HG03469 (cell line): Measurements from ENCODE around the gene SEC24B.
"Not testable (repeated sequence)": the region's sequence is repeated elsewhere in the genome, so short reads cannot be mapped to it uniquely, and the experiment has no call there.

Experiments used
- ATAC-seq: cut with Tn5 transposase; IDR thresholded peaks from one replicate; pipeline ENCODE4 v1.9.1; 2021; ENCODE audit warnings: mild to moderate bottlenecking, moderate library complexity, moderate number of reproducible peaks; ENCODE audit not compliant: unreplicated experiment

SEC24B gene

GRCh38 chr4:109432203-109432602 lies 1.4 kb upstream of the SEC24B start:
- no peak for ATAC-seq

GRCh38 chr4:109432696-109433095 lies 919 bp upstream of the SEC24B start:
- ATAC-seq: no peak

GRCh38 chr4:109434007-109434971 lies 674 bp downstream of the SEC24B start:
- peak; percentile 21 for ATAC-seq

GRCh38 chr4:109435635-109436034 lies 2.0 kb downstream of the SEC24B start:
- no peak for ATAC-seq

GRCh38 chr4:109436504-109436903 lies 2.9 kb downstream of the SEC24B start:
- no peak for ATAC-seq

GRCh38 chr4:109440948-109441347 lies 7.3 kb downstream of the SEC24B start:
- ATAC-seq: no peak

- ATAC-seq: no peak
Observed at GRCh38 chr4:109441862-109442458, 8.3 kb downstream of the SEC24B start.

- peak; percentile 76 for ATAC-seq
Observed at GRCh38 chr4:109444182-109444844, 10.7 kb downstream of the SEC24B start.

- ATAC-seq: no peak
Observed at GRCh38 chr4:109447278-109447677, 13.7 kb downstream of the SEC24B start.

GRCh38 chr4:109451544-109452273 lies 18.1 kb downstream of the SEC24B start:
- ATAC-seq: no peak

- not testable (repeated sequence) for ATAC-seq
Observed at GRCh38 chr4:109453110-109453509, 19.5 kb downstream of the SEC24B start.

- ATAC-seq: no peak
Observed at GRCh38 chr4:109462297-109462696, 28.7 kb downstream of the SEC24B start.

- no peak for ATAC-seq
Observed at GRCh38 chr4:109462802-109463201, 29.2 kb downstream of the SEC24B start.

GRCh38 chr4:109465069-109465468 lies 31.5 kb downstream of the SEC24B start:
- no peak for ATAC-seq

GRCh38 chr4:109469915-109470314 lies 36.3 kb downstream of the SEC24B start:
- no peak for ATAC-seq

GRCh38 chr4:109472343-109472761 lies 38.7 kb downstream of the SEC24B start:
- no peak for ATAC-seq

GRCh38 chr4:109473824-109474223 lies 40.2 kb downstream of the SEC24B start:
- no peak for ATAC-seq

- no peak for ATAC-seq
Observed at GRCh38 chr4:109486007-109486406, 52.4 kb downstream of the SEC24B start.

GRCh38 chr4:109494563-109494962 lies 60.9 kb downstream of the SEC24B start:
- no peak for ATAC-seq

GRCh38 chr4:109495514-109495913 lies 61.9 kb downstream of the SEC24B start:
- ATAC-seq: no peak

GRCh38 chr4:109496875-109497274 lies 63.3 kb downstream of the SEC24B start:
- ATAC-seq: no peak
